Keratinocyte (primary cell): ENCODE measurements around the gene THBS2. TPM values are rescaled to one million over a fixed set of nuclear protein-coding genes. Genes with fewer than 3 reads are reported as not detected.

Experiments used
- DNase-seq: peaks from one replicate; pipeline ENCODE4 v3.0.0-alpha.2; 2011; ENCODE audit warnings: low read depth, missing footprints, low spot score
- FAIRE-seq: peaks from 2 replicates; lab custom pipeline; 2011; peaks lifted over from hg19 to GRCh38; lab: Jason Lieb, UNC
- H2AFZ ChIP-seq: 2 replicates; pipeline ENCODE4 v1.6.0; 2012; ENCODE audit warnings: low read length, control low read depth, inconsistent platforms; ENCODE audit not compliant: control insufficient read depth
- H3K27ac ChIP-seq: 2 replicates; pipeline ENCODE4 v1.5.1; 2011; ENCODE audit warnings: low read length; ENCODE audit not compliant: control insufficient read depth, insufficient read depth
- H3K27me3 ChIP-seq: 3 replicates; pipeline ENCODE4 v1.6.0; 2011; ENCODE audit warnings: low read length; ENCODE audit not compliant: control insufficient read depth, insufficient read depth; ENCODE audit errors: extremely low read depth
- H3K36me3 ChIP-seq, 2 experiments: 2 replicates in 1 of 2; 3 replicates in 1 of 2; pipeline ENCODE4 v1.5.1; 2011; ENCODE audit warnings: low read length in 2 of 2, mild to moderate bottlenecking in 1 of 2; ENCODE audit not compliant: control insufficient read depth in 2 of 2, insufficient read depth in 2 of 2; ENCODE audit errors: extremely low read depth in 1 of 2
- H3K4me1 ChIP-seq: 3 replicates; pipeline ENCODE4 v1.5.1; 2011; ENCODE audit warnings: low read length; ENCODE audit not compliant: control insufficient read depth, insufficient read depth; ENCODE audit errors: extremely low read depth
- H3K4me2 ChIP-seq: 3 replicates; pipeline ENCODE4 v1.6.0; 2011; ENCODE audit warnings: low read depth, low read length; ENCODE audit not compliant: control insufficient read depth, insufficient read depth; ENCODE audit errors: extremely low read depth
- H3K4me3 ChIP-seq, 3 experiments: fragments of 200-600 bp in 1 of 3; sonication (generic) in 1 of 3; 2 replicates in 2 of 3; 3 replicates in 1 of 3; pipeline ENCODE4 v1.5.1; 2011 to 2016; ENCODE audit warnings: low read length in 3 of 3, mild to moderate bottlenecking in 3 of 3, control low read depth in 2 of 3, inconsistent platforms in 1 of 3, low read depth in 1 of 3, mixed read lengths in 1 of 3, mixed run types in 1 of 3, moderate library complexity in 1 of 3; ENCODE audit not compliant: control insufficient read depth in 2 of 3, insufficient read depth in 2 of 3; ENCODE audit errors: extremely low read depth in 1 of 3
- H3K79me2 ChIP-seq: 2 replicates; pipeline ENCODE4 v1.6.0; 2012; ENCODE audit warnings: low read length; ENCODE audit not compliant: control insufficient read depth, insufficient read depth
- H3K9ac ChIP-seq: 3 replicates; pipeline ENCODE4 v1.6.0; 2011; ENCODE audit warnings: low read length; ENCODE audit not compliant: control insufficient read depth, insufficient read depth; ENCODE audit errors: extremely low read depth
- H3K9me1 ChIP-seq: 3 replicates; pipeline ENCODE4 v1.6.0; 2011; ENCODE audit warnings: low read length; ENCODE audit not compliant: control insufficient read depth, insufficient read depth; ENCODE audit errors: extremely low read depth
- H3K9me3 ChIP-seq: 2 replicates; pipeline ENCODE4 v1.5.1; 2012; ENCODE audit warnings: low read depth, low read length; ENCODE audit not compliant: control insufficient read depth
- H4K20me1 ChIP-seq: 3 replicates; pipeline ENCODE4 v1.6.0; 2011; ENCODE audit warnings: low read length; ENCODE audit not compliant: control insufficient read depth, insufficient read depth; ENCODE audit errors: extremely low read depth
- EZH2 ChIP-seq: IDR thresholded peaks from one replicate; pipeline ENCODE4 v1.6.1; 2012; ENCODE audit warnings: inconsistent platforms, mild to moderate bottlenecking, low read length, moderate library complexity
- dilution Hi-C: fragments of 300-500 bp; cut with MboI; formaldehyde crosslinking; loops from one replicate; pipeline ENCODE4 v1.7.0; 2020; ENCODE audit warnings: low sequenced_read_pairs; ENCODE audit not compliant: extremely low pct_ligation_motif_present
- polyA plus RNA-seq, 5 experiments: library from polyadenylated mRNA; depleted of rRNA in 3 of 5; stranded (reverse) in 3 of 5; stranded (forward) in 1 of 5; unstranded in 1 of 5; fragments of >200 nt; gene quantifications; 1 replicate in 1 of 5; 2 replicates in 3 of 5; 3 replicates in 1 of 5; pipeline versions ENCODE4 v1.2.1 to v1.2.3, GENCODE V29; 2011 to 2012; ENCODE audit warnings: missing spikeins in 2 of 5, low read depth in 1 of 5, low replicate concordance in 1 of 5
- TF ChIP-seq, protein P1 (sequence below), 3 experiments: IDR thresholded peaks in 1 of 3; conservative IDR thresholded peaks in 1 of 3; optimal IDR thresholded peaks in 1 of 3; 2 replicates in 2 of 3; 3 replicates in 1 of 3; pipeline versions ENCODE3 to v1.5.1; 2011; ENCODE audit warnings: low read length in 3 of 3, mild to moderate bottlenecking in 3 of 3, moderate library complexity in 2 of 3, control low read depth in 1 of 3, inconsistent platforms in 1 of 3; ENCODE audit not compliant: insufficient read depth in 2 of 3; ENCODE audit errors: extremely low read depth in 1 of 3

THBS2 gene
- polyA plus RNA-seq, 1 donor (not counting 4 experiments of a cell fraction or from before 2014, with no cell fraction given), result 533 TPM

DNA sequence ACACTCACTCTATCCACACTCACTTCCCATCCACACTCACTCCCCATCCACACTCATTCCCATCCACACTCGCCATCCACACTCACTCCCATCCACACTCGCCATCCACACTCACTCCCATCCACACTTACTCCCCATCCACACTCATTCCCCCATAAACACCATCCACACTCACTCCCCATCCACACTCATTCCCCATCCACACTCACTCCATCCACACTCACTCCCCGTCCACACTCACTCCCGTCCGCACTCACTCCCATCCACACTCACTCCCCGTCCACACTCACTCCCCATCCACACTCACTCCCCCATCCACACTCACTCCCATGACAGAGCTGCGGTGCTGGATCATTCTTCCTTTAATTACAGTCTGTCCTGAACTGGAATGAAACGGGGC lies 17.1 kb downstream of the THBS2 start:
- FAIRE-seq, result no peak
- peaks cover 60 to 77% of the 10 kb centered on the region in 2 experiments for H3K36me3 ChIP-seq
- no peak for DNase-seq

DNA sequence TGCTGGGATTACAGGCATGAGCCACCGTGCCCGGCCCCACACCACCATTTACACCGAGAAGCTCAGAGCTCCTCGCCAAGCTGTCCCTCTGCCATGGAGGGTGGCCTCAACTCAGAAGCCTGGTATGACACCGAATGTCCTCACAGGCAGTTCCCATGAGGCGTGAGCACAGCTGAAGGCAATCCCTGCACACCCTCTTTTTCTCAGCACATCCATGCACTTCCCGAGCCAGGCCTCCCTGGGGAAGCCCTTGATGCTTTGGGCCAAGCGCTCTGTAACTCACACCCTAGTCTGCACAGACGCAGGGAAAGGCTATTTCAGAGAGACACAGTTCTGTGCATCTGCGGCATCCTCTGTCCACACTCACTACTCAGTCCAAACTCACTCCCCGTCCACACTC lies 18.4 kb downstream of the THBS2 start:
- Histone ChIP-seq H3K4me1 (no peaks in the 10 kb centered on the region), H3K9me3 (no peaks in the 10 kb centered on the region), H3K79me2 (peaks cover 22% of the 10 kb centered on the region), H3K27me3 (no peaks in the 10 kb centered on the region), H3K9ac (no peak overlapping the region), H2AFZ (no peak overlapping the region), H3K9me1 (no peaks in the 10 kb centered on the region), H3K27ac (no peak overlapping the region), H4K20me1 (peaks cover 21% of the 10 kb centered on the region), H3K36me3 (peaks cover 64 to 86% of the 10 kb centered on the region in 2 experiments), H3K4me2 (no peak overlapping the region), H3K4me3 (no peak overlapping the region)
- DNase-seq (no peak), FAIRE-seq (no peak)
- dilution Hi-C loops, result no loop called here
- TF ChIP-seq, protein P1, sequence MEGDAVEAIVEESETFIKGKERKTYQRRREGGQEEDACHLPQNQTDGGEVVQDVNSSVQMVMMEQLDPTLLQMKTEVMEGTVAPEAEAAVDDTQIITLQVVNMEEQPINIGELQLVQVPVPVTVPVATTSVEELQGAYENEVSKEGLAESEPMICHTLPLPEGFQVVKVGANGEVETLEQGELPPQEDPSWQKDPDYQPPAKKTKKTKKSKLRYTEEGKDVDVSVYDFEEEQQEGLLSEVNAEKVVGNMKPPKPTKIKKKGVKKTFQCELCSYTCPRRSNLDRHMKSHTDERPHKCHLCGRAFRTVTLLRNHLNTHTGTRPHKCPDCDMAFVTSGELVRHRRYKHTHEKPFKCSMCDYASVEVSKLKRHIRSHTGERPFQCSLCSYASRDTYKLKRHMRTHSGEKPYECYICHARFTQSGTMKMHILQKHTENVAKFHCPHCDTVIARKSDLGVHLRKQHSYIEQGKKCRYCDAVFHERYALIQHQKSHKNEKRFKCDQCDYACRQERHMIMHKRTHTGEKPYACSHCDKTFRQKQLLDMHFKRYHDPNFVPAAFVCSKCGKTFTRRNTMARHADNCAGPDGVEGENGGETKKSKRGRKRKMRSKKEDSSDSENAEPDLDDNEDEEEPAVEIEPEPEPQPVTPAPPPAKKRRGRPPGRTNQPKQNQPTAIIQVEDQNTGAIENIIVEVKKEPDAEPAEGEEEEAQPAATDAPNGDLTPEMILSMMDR (optimal IDR thresholded peaks at IDR 0.05 in 1 of 3, IDR thresholded peaks at IDR 0.05 in 1 of 3, conservative IDR thresholded peaks at IDR 0.05 in 1 of 3; ENCODE audit: extremely low read depth in 1 of 3, insufficient read depth in 2 of 3, low read length in 3 of 3), result no peak
- TF ChIP-seq EZH2, result no peak

More for the DNA sequence above, 17.1 kb downstream of the THBS2 start:
- Histone ChIP-seq H3K9me3 (no peaks in the 10 kb centered on the region), H3K79me2 (peaks cover 26% of the 10 kb centered on the region), H3K4me2 (no peak overlapping the region), H2AFZ (no peak overlapping the region), H3K27me3 (no peaks in the 10 kb centered on the region), H3K4me3 (no peak overlapping the region), H3K4me1 (no peaks in the 10 kb centered on the region), H4K20me1 (peaks cover 23% of the 10 kb centered on the region), H3K27ac (no peak overlapping the region), H3K9me1 (no peaks in the 10 kb centered on the region), H3K9ac (no peak overlapping the region)
- dilution Hi-C loops, result no loop called here
- TF ChIP-seq, protein P1 (optimal IDR thresholded peaks at IDR 0.05 in 1 of 3, IDR thresholded peaks at IDR 0.05 in 1 of 3, conservative IDR thresholded peaks at IDR 0.05 in 1 of 3; ENCODE audit: extremely low read depth in 1 of 3, insufficient read depth in 2 of 3, low read length in 3 of 3), result no peak
- TF ChIP-seq EZH2, result no peak
